SU-DHL-6 (cell line): ENCODE measurements around the gene TMEM95.

Experiments used
- EZH2phosphoT487 ChIP-seq: fragments of 200-600 bp; sonication (generic), shearing (Covaris generic); conservative IDR thresholded peaks from 2 replicates; pipeline ENCODE4 v1.6.1; 2018; ENCODE audit warnings: mild to moderate bottlenecking, antibody characterized with exemption, low read length, moderate library complexity, mixed read lengths
- TF ChIP-seq, protein P1 (sequence below): fragments of 200-600 bp; sonication (generic); IDR thresholded peaks from one replicate; pipeline ENCODE4 v1.5.1; 2017; ENCODE audit warnings: antibody characterized with exemption, mild to moderate bottlenecking, low read length, moderate library complexity; ENCODE audit not compliant: insufficient read depth, poor library complexity, severe bottlenecking

DNA sequence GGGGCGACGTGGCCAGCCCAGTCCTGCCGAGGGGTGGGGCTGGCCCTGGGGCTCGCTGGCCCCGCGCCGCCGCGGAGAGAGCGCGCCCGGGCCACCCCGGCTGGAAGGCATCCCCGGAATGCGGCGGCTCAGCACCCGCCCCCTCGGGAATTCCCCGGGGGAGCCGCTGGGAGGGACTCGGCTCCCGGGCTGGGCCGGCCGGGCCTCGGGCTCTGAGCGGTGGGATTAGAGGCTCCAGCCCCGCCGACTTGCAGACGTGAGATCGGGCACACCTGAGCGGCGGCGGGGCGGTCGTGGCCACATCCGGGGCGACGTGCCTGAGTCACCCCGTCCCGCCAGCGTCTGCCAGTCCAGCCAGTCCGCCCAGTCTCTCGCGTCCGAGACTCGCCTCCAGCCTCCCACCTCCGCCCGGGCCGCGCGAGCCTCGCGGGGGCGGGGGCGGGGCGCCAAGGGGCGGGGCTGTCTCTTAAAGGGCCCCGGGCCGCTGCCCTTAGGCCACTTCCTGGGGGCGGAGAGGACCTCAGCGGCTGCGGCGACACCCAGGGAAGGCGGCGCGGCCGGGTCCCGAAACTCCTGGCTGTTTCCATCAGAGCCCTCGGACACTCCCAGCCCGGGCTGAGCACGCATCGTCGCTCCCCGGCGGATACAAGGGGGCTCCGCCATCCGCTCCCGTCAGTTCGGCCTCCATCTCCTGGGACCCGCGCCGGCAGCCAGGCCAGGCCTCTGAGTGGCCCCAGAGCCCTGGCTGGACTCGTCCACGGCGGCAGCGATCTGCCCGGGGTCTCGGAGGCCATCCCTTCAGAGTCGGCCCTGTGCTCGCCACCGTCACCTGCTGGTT lies 3.1 kb upstream of the TMEM95 start, which contains the start of gene KCTD11:
- TF ChIP-seq, protein P1, sequence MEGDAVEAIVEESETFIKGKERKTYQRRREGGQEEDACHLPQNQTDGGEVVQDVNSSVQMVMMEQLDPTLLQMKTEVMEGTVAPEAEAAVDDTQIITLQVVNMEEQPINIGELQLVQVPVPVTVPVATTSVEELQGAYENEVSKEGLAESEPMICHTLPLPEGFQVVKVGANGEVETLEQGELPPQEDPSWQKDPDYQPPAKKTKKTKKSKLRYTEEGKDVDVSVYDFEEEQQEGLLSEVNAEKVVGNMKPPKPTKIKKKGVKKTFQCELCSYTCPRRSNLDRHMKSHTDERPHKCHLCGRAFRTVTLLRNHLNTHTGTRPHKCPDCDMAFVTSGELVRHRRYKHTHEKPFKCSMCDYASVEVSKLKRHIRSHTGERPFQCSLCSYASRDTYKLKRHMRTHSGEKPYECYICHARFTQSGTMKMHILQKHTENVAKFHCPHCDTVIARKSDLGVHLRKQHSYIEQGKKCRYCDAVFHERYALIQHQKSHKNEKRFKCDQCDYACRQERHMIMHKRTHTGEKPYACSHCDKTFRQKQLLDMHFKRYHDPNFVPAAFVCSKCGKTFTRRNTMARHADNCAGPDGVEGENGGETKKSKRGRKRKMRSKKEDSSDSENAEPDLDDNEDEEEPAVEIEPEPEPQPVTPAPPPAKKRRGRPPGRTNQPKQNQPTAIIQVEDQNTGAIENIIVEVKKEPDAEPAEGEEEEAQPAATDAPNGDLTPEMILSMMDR, result no peak
- no peak for TF ChIP-seq EZH2phosphoT487
